IPS DF 19.7 (cell line): ENCODE measurements around the gene DOK4.
"Not testable (repeated sequence)": the region's sequence is repeated elsewhere in the genome, so short reads cannot be mapped to it uniquely, and the experiment has no call there.

Experiments
- DNase-seq: peaks from one replicate; pipeline ENCODE4 v3.0.0-alpha.2; 2013; ENCODE audit warnings: low read depth, low spot score

Gene DOK4

GRCh38 chr16:57447186-57447962, 38.9 kb downstream of the DOK4 start, which contains the start of the genes CIAPIN1 and COQ9:
Gene CIAPIN1 (minus strand): TSS chr16:57447385. CDS start chr16:57440928, 6,457 bp downstream.
Gene COQ9 (plus strand): TSS chr16:57447479. CDS start chr16:57447506, 27 bp downstream.
- peak; percentile 70 for DNase-seq

GRCh38 chr16:57446531-57447185, 39.6 kb downstream of the DOK4 start:
- DNase-seq: no peak

GRCh38 chr16:57445510-57445909, 40.8 kb downstream of the DOK4 start:
- DNase-seq: no peak

- no peak for DNase-seq
Measured at GRCh38 chr16:57444711-57445110, 41.6 kb downstream of the DOK4 start.

- not testable (repeated sequence) for DNase-seq
Measured at GRCh38 chr16:57440551-57440950, 45.7 kb downstream of the DOK4 start.

- not testable (repeated sequence) for DNase-seq
Measured at GRCh38 chr16:57439947-57440346, 46.3 kb downstream of the DOK4 start.

- no peak for DNase-seq
Measured at GRCh38 chr16:57435838-57436237, 50.5 kb downstream of the DOK4 start.

GRCh38 chr16:57434003-57434402, 52.3 kb downstream of the DOK4 start:
- no peak for DNase-seq

GRCh38 chr16:57432989-57433388, 53.3 kb downstream of the DOK4 start:
- DNase-seq: no peak

- DNase-seq: no peak
Measured at GRCh38 chr16:57432505-57432904, 53.8 kb downstream of the DOK4 start.

GRCh38 chr16:57430955-57431354, 55.3 kb downstream of the DOK4 start:
- no peak for DNase-seq

GRCh38 chr16:57427824-57428223, 58.5 kb downstream of the DOK4 start:
- no peak for DNase-seq

GRCh38 chr16:57427307-57427706, 59.0 kb downstream of the DOK4 start:
- no peak for DNase-seq

- DNase-seq: no peak
Measured at GRCh38 chr16:57426356-57426755, 59.9 kb downstream of the DOK4 start.

- no peak for DNase-seq
Measured at GRCh38 chr16:57424583-57424982, 61.7 kb downstream of the DOK4 start.

GRCh38 chr16:57423152-57423551, 63.1 kb downstream of the DOK4 start:
- no peak for DNase-seq

- no peak for DNase-seq
Measured at GRCh38 chr16:57422026-57422944, 64.0 kb downstream of the DOK4 start.
